Stimulated activated memory B cell treated with anti-CD40 and anti-IgM and Interleukin-4, amounts not matched to agents 10 μg/mL and 1 μg/mL and 100 μg/mL, for 72 hours (primary cell): Measurements from ENCODE around the gene SUSD6.
"Not testable (repeated sequence)": the region's sequence is repeated elsewhere in the genome, so short reads cannot be mapped to it uniquely, and the experiment has no call there.

ENCODE experiments used
- ATAC-seq: fragments of 150-1000 bp; cut with Tn5 transposase; 2 replicates; pipeline ENCODE4 v1.10.0; 2021
- H3K27ac Mint-ChIP-seq: one replicate; pipeline ENCODE4 v1.8.0; 2022; ENCODE audit warnings: mild to moderate bottlenecking, mixed read lengths
- H3K27me3 Mint-ChIP-seq: one replicate; pipeline ENCODE4 v1.8.0; 2022; ENCODE audit warnings: mixed read lengths
- H3K36me3 Mint-ChIP-seq: one replicate; pipeline ENCODE4 v1.8.0; 2022; ENCODE audit warnings: mixed read lengths
- H3K4me1 Mint-ChIP-seq: one replicate; pipeline ENCODE4 v1.8.0; 2022; ENCODE audit warnings: mixed read lengths
- H3K4me3 Mint-ChIP-seq: one replicate; pipeline ENCODE4 v1.8.0; 2022; ENCODE audit warnings: mild to moderate bottlenecking, moderate library complexity, mixed read lengths
- H3K9me3 Mint-ChIP-seq: one replicate; pipeline ENCODE4 v1.8.0; 2022; ENCODE audit warnings: mixed read lengths

Gene SUSD6

GRCh38 chr14:69731919-69732598 is 120.7 kb downstream of the SUSD6 start:
- H3K4me1 Mint-ChIP-seq, H3K36me3 Mint-ChIP-seq, H3K9me3 Mint-ChIP-seq, H3K4me3 Mint-ChIP-seq, ATAC-seq, H3K27ac Mint-ChIP-seq: not testable (repeated sequence)
- peaks cover 15% of the 10 kb centered on the region for H3K27me3 Mint-ChIP-seq

DNA sequence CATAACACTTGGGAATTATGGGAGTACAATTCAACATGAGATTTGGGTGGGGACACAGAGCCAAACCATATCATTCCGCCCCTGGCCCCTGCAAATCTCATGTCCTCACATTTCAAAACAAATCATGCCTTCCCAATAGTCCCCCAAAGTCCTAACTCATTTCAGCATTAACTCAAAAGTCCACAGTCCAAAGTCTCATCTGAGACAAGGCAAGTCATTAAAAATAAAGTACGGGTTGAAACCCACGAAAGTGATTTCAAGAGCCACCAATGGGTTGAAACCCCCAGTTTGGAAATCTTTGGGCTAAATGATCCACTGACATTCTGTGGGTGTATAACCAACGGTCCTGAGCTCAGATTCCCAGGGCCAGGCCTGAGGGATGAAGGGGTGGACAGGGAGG is 125.0 kb downstream of the SUSD6 start:
- H3K27ac Mint-ChIP-seq, H3K4me3 Mint-ChIP-seq, H3K9me3 Mint-ChIP-seq, H3K4me1 Mint-ChIP-seq, ATAC-seq, H3K36me3 Mint-ChIP-seq: not testable (repeated sequence)
- H3K27me3 Mint-ChIP-seq, result peaks cover 20% of the 10 kb centered on the region

DNA sequence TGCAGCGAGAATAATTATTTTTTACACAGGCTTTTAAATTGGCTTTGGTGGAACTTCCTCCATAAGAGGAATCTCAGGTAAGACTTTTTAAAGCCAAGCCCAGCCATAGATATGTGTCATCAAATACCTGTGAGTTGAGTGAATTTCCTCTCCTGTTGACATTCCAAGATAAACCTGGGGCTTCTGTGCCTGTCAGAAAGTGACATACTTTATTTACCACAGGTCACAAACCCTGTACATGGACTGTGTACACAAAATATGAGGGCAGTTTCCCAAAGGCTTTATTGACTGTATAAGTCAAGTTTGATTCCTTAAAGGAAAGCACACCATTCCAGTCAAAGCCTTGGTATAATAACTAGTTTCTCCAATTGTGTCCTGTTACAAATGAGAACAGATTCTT is 129.7 kb downstream of the SUSD6 start:
- H3K27ac Mint-ChIP-seq, result no peak overlapping the region
- H3K27me3 Mint-ChIP-seq, result peaks cover 15% of the 10 kb centered on the region
- H3K36me3 Mint-ChIP-seq, result no peaks in the 10 kb centered on the region
- ATAC-seq, result no peak
- no peak overlapping the region for H3K4me3 Mint-ChIP-seq
- H3K9me3 Mint-ChIP-seq, result peaks cover 3% of the 10 kb centered on the region
- no peaks in the 10 kb centered on the region for H3K4me1 Mint-ChIP-seq

- Mint-ChIP-seq H3K36me3 (no peaks in the 10 kb centered on the region), H3K9me3 (no peaks in the 10 kb centered on the region), H3K27ac (no peak overlapping the region), H3K27me3 (no peaks in the 10 kb centered on the region), H3K4me3 (no peak overlapping the region), H3K4me1 (peaks cover 12% of the 10 kb centered on the region)
- ATAC-seq, result no peak
These were observed 138.6 kb downstream of the SUSD6 start for GRCh38 chr14:69749956-69750355.

GRCh38 chr14:69750495-69750894 is 139.1 kb downstream of the SUSD6 start:
- no peak for ATAC-seq
- Mint-ChIP-seq H3K4me3 (no peak overlapping the region), H3K4me1 (peaks cover 16% of the 10 kb centered on the region), H3K27ac (no peak overlapping the region), H3K36me3 (no peaks in the 10 kb centered on the region), H3K9me3 (no peaks in the 10 kb centered on the region), H3K27me3 (no peaks in the 10 kb centered on the region)

GRCh38 chr14:69752773-69753172 is 141.4 kb downstream of the SUSD6 start:
- Mint-ChIP-seq H3K27me3 (no peaks in the 10 kb centered on the region), H3K4me1 (peaks cover 16% of the 10 kb centered on the region), H3K9me3 (no peaks in the 10 kb centered on the region), H3K36me3 (no peaks in the 10 kb centered on the region), H3K4me3 (no peak overlapping the region), H3K27ac (no peak overlapping the region)
- no peak for ATAC-seq

DNA sequence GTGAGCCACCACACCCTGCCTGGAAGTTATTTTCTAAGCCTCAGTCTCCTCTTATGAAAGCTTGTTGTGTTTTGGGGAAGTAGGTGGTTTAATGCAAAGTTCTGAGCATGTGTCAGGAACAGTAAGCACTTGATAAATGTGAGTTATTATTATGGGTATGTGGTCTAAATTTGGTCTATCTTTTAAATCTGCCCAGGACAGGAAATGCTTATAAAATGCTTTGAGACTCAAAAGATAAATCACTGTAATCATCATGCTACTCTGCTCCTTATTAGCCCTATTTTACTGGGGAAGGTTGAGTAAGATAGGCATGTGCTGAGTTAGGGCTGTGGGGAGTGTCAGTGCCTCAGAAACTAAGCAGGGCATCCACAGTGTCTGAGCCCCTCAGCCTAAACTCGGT is 142.5 kb downstream of the SUSD6 start:
- Mint-ChIP-seq H3K27me3 (no peaks in the 10 kb centered on the region), H3K9me3 (no peaks in the 10 kb centered on the region), H3K36me3 (no peaks in the 10 kb centered on the region), H3K4me1 (peaks cover 16% of the 10 kb centered on the region), H3K27ac (no peak overlapping the region), H3K4me3 (no peak overlapping the region)
- ATAC-seq, result no peak

DNA sequence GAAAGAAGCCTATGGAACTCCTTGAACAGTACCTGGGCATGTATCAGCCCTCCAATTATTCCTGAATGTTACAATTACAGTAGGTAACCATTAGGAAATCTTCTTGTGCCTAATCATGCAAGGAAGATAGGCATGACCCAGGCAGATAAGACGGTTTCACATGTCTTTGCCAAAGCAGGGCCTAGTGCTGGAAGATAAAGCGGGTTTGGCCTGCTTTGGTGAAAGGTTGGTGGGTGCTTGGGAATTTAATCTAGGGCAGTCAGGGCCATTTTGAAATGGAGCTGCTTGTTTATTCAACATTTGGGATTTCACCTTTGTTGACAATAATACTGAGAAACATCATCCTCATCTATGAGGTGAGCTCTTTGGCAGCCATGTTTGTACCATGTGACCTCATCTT is 143.1 kb downstream of the SUSD6 start:
- no peak overlapping the region for H3K27ac Mint-ChIP-seq
- H3K4me1 Mint-ChIP-seq, result peaks cover 16% of the 10 kb centered on the region
- no peaks in the 10 kb centered on the region for H3K9me3 Mint-ChIP-seq
- ATAC-seq, result no peak
- no peaks in the 10 kb centered on the region for H3K36me3 Mint-ChIP-seq
- H3K4me3 Mint-ChIP-seq, result no peak overlapping the region
- no peaks in the 10 kb centered on the region for H3K27me3 Mint-ChIP-seq

GRCh38 chr14:69755296-69755695 is 143.9 kb downstream of the SUSD6 start:
- Mint-ChIP-seq H3K4me3 (no peak overlapping the region), H3K27ac (no peak overlapping the region), H3K4me1 (peaks cover 16% of the 10 kb centered on the region), H3K36me3 (no peaks in the 10 kb centered on the region), H3K9me3 (no peaks in the 10 kb centered on the region), H3K27me3 (no peaks in the 10 kb centered on the region)
- ATAC-seq, result no peak

- Mint-ChIP-seq H3K4me3 (no peak overlapping the region), H3K9me3 (no peaks in the 10 kb centered on the region), H3K27ac (no peak overlapping the region), H3K27me3 (no peaks in the 10 kb centered on the region), H3K4me1 (peaks cover 18% of the 10 kb centered on the region), H3K36me3 (no peaks in the 10 kb centered on the region)
- no peak for ATAC-seq
These were observed 144.4 kb downstream of the SUSD6 start for GRCh38 chr14:69755784-69756183.

DNA sequence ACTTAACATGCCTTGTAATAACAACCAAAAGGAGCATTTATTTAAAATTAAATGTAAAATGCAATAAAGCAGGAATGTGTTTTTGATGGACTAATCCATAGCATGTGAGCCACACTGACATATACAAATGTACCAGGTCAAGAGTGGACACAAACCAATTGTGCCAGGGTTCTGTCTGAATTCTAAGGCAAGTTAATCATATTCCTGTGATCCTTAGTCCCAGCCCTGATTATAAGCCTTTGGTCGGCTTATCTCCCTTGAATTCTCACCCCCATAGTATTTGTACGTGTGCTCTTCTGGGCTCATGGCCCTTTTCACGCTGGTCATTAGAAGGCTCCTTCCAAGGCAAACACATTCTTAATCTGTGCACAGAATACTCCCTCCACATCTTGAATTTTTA is 144.9 kb downstream of the SUSD6 start:
- Mint-ChIP-seq H3K4me3 (no peak overlapping the region), H3K27ac (no peak overlapping the region), H3K36me3 (no peaks in the 10 kb centered on the region), H3K4me1 (peaks cover 23% of the 10 kb centered on the region), H3K9me3 (no peaks in the 10 kb centered on the region), H3K27me3 (no peaks in the 10 kb centered on the region)
- ATAC-seq, result no peak

- Mint-ChIP-seq H3K27ac (no peak overlapping the region), H3K27me3 (no peaks in the 10 kb centered on the region), H3K9me3 (no peaks in the 10 kb centered on the region), H3K4me3 (no peak overlapping the region), H3K36me3 (peaks cover 7% of the 10 kb centered on the region), H3K4me1 (peaks cover 7% of the 10 kb centered on the region)
- no peak for ATAC-seq
These were observed 149.4 kb downstream of the SUSD6 start for GRCh38 chr14:69760810-69761209.

DNA sequence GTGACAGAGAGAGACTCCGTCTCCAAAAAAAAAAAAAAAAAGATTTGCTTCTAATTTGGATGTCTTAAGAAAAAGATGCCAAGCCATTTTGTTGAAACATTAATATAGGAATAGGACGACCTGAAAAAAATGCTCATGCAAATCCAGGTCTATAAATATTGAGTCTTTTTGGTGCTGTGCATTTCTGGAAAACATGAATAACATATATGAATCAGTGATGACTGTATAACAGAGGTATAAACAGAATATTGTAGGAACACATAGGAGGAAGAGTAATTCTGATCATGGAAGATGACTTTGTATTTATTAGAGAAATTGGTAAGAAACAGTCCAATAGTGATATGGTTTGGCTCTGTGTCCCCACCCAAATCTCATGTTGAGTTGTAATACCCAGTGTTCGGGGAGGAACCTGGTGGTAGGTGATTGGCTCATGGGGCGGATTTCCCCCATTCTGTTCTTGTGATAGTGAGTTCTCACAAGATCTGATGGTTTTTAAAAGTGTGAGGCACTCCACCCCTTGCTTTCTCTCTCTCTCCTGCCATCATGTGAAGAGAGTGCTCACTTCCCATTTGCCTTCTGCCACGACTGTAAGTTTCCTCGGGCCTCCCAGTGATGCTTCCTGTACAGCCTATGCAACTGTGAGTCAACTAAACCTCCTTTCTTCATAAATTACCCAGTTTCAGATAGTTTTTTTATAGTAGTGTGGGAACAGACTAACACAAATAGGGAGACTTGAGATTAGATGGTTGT is 152.5 kb downstream of the SUSD6 start:
- Mint-ChIP-seq H3K4me3 (no peak overlapping the region), H3K9me3 (no peaks in the 10 kb centered on the region), H3K27ac (no peak overlapping the region), H3K27me3 (no peaks in the 10 kb centered on the region), H3K36me3 (peaks cover 23% of the 10 kb centered on the region), H3K4me1 (peaks cover 30% of the 10 kb centered on the region)
- ATAC-seq, result no peak
